HCT116 (cell line): ENCODE results near the gene FGGY. TPM values are rescaled to one million over a fixed set of nuclear protein-coding genes. Genes with fewer than 3 reads are reported as not detected.

Experiments
- ATAC-seq: fragments of 200-7000 bp; cut with Tn5 transposase; 2 replicates; pipeline ENCODE4 v1.9.1; 2020; ENCODE audit warnings: mild to moderate bottlenecking, moderate library complexity
- BruUV-seq: library from RNA; stranded (reverse); fragments of 400-500 nt; replicated peaks from 2 replicates; lab custom pipeline; 2021; lab: Mats Ljungman, UMichigan
- CTCF ChIA-PET: fragments of 300-600 bp; sonication (Branson Sonifier 250); formaldehyde crosslinking; loops from one replicate; lab custom pipeline; 2021; ENCODE audit warnings: antibody characterized with exemption; lab: Charles Lee
- POLR2A ChIA-PET: fragments of 300-600, 350-600 bp; sonication (Branson Sonifier 250); formaldehyde crosslinking; loops from one replicate; lab custom pipeline; 2021; ENCODE audit warnings: antibody characterized with exemption; lab: Charles Lee
- RAD21 ChIA-PET, 2 experiments: fragments of 300-600 bp; sonication (Branson Sonifier 250); formaldehyde crosslinking; loops; one replicate each; lab custom pipeline; 2023; ENCODE audit warnings: low total read pairs in 2 of 2; ENCODE audit not compliant: uncharacterized antibody in 2 of 2, unreplicated experiment in 2 of 2, low non-redundant PET in 1 of 2; lab: Charles Lee
- DNase-seq: peaks from one replicate; pipeline ENCODE4 v3.0.0-alpha.2; 2010; ENCODE audit warnings: low read depth, low spot score
- H2AFZ ChIP-seq: fragments of 200-600 bp; shearing (Covaris generic), sonication (generic); 2 replicates; pipeline ENCODE4 v1.6.1; 2017; ENCODE audit warnings: low read depth, mixed run types, mixed read lengths, antibody characterized with exemption, low read length; ENCODE audit not compliant: poor library complexity, severe bottlenecking
- H3K27ac ChIP-seq: 2 replicates; pipeline ENCODE4 v1.5.1; 2012; ENCODE audit warnings: low read depth, low read length
- H3K27me3 ChIP-seq: fragments of 200-600 bp; sonication (generic); 2 replicates; pipeline ENCODE4 v1.6.1; 2016; ENCODE audit warnings: mixed run types, low read length, mixed read lengths; ENCODE audit not compliant: insufficient read depth
- H3K36me3 ChIP-seq, 2 experiments: fragments of 200-500 bp in 1 of 2; fragments of 200-600 bp in 1 of 2; sonication (Bioruptor generic) in 1 of 2; sonication (generic) in 1 of 2; 2 replicates each; pipeline versions ENCODE4 v1.5.1 to v1.6.1; 2014 to 2016; ENCODE audit warnings: low read length in 2 of 2, inconsistent platforms in 1 of 2, mixed read lengths in 1 of 2, mixed run types in 1 of 2; ENCODE audit not compliant: insufficient read depth in 2 of 2, control insufficient read depth in 1 of 2
- H3K4me1 ChIP-seq, 2 experiments: fragments of 200-600 bp in 1 of 2; sonication (generic) in 1 of 2; 2 replicates each; pipeline versions ENCODE4 v1.5.1 to v1.6.1; 2012 to 2017; ENCODE audit warnings: low read length in 2 of 2, inconsistent platforms in 1 of 2, mild to moderate bottlenecking in 1 of 2, mixed read lengths in 1 of 2, mixed run types in 1 of 2, moderate library complexity in 1 of 2; ENCODE audit not compliant: insufficient read depth in 2 of 2, control insufficient read depth in 1 of 2
- H3K4me2 ChIP-seq: fragments of 200-600 bp; sonication (generic); 2 replicates; pipeline ENCODE4 v1.6.1; 2017; ENCODE audit warnings: mixed run types, low read length, mixed read lengths
- H3K4me3 ChIP-seq, 2 experiments: fragments of 200-600 bp in 1 of 2; sonication (generic) in 1 of 2; replicated peaks in 1 of 2; 2 replicates each; pipeline ENCODE4 v1.5.1; 2011 to 2016; ENCODE audit warnings: low read length in 2 of 2, control low read depth in 1 of 2, low read depth in 1 of 2, mild to moderate bottlenecking in 1 of 2, mixed read lengths in 1 of 2, mixed run types in 1 of 2
- H3K79me2 ChIP-seq: fragments of 200-600 bp; sonication (generic); 2 replicates; pipeline ENCODE4 v1.6.1; 2017; ENCODE audit warnings: mild to moderate bottlenecking, mixed run types, low read length, moderate library complexity, mixed read lengths; ENCODE audit not compliant: insufficient read depth
- H3K9ac ChIP-seq: fragments of 200-600 bp; sonication (generic); 2 replicates; pipeline ENCODE4 v1.6.1; 2016; ENCODE audit warnings: low read length, mixed read lengths
- H3K9me2 ChIP-seq: fragments of 200-600 bp; sonication (generic), shearing (Covaris generic); 2 replicates; pipeline ENCODE4 v1.6.1; 2017; ENCODE audit warnings: mixed run types, mild to moderate bottlenecking, moderate library complexity; ENCODE audit not compliant: insufficient read depth
- H3K9me3 ChIP-seq, 2 experiments: fragments of 200-500 bp in 1 of 2; fragments of 200-600 bp in 1 of 2; sonication (Bioruptor generic) in 1 of 2; sonication (generic) in 1 of 2; 2 replicates each; pipeline ENCODE4 v1.6.1; 2014 to 2017; ENCODE audit warnings: low read length in 2 of 2, mixed read lengths in 2 of 2, inconsistent platforms in 1 of 2, low read depth in 1 of 2, mild to moderate bottlenecking in 1 of 2, mixed run types in 1 of 2, moderate library complexity in 1 of 2; ENCODE audit not compliant: control insufficient read depth in 1 of 2, insufficient read depth in 1 of 2
- H4K20me1 ChIP-seq: fragments of 200-600 bp; sonication (generic), shearing (Covaris generic); 2 replicates; pipeline ENCODE4 v1.6.1; 2017; ENCODE audit warnings: mixed run types, mild to moderate bottlenecking, moderate library complexity; ENCODE audit not compliant: insufficient read depth
- CBX3 ChIP-seq: IDR thresholded peaks from 2 replicates; pipeline ENCODE4 v1.6.1; 2012; ENCODE audit warnings: low read depth
- CEBPB ChIP-seq: IDR thresholded peaks from 2 replicates; pipeline ENCODE4 v1.6.1; 2012; ENCODE audit warnings: low read depth
- CTCF ChIP-seq, 3 experiments: fragments of 200-600 bp in 1 of 3; sonication (generic) in 1 of 3; IDR thresholded peaks in 2 of 3; conservative IDR thresholded peaks in 1 of 3; 2 replicates each; pipeline ENCODE4 v1.5.1; 2012 to 2017; ENCODE audit warnings: low read depth in 2 of 3, low read length in 2 of 3, antibody characterized with exemption in 1 of 3, borderline replicate concordance in 1 of 3, control low read depth in 1 of 3, mild to moderate bottlenecking in 1 of 3, mixed read lengths in 1 of 3, mixed run types in 1 of 3, moderate library complexity in 1 of 3; ENCODE audit not compliant: insufficient read depth in 1 of 3
- EGR1 ChIP-seq: IDR thresholded peaks from 2 replicates; pipeline ENCODE4 v1.6.1; 2012; ENCODE audit warnings: low read depth
- ELF1 ChIP-seq: IDR thresholded peaks from 2 replicates; pipeline ENCODE4 v1.6.1; 2012; ENCODE audit warnings: low read depth, borderline replicate concordance
- EZH2 ChIP-seq: fragments of 200-600 bp; sonication (generic); IDR thresholded peaks from 2 replicates; pipeline ENCODE4 v1.6.1; 2017; ENCODE audit warnings: antibody characterized with exemption, mixed run types
- EZH2phosphoT487 ChIP-seq: fragments of 200-600 bp; IDR thresholded peaks from 2 replicates; pipeline ENCODE4 v1.6.1; 2018; ENCODE audit warnings: antibody characterized with exemption, borderline replicate concordance
- JUND ChIP-seq: IDR thresholded peaks from 2 replicates; pipeline ENCODE4 v1.6.1; 2012
- POLR2A ChIP-seq: IDR thresholded peaks from 2 replicates; pipeline ENCODE4 v1.7.0; 2011; ENCODE audit warnings: borderline replicate concordance; ENCODE audit not compliant: insufficient read depth, insufficient read length; ENCODE audit errors: extremely low read depth
- POLR2AphosphoS5 ChIP-seq: IDR thresholded peaks from 2 replicates; pipeline ENCODE4 v1.6.1; 2011; ENCODE audit warnings: mild to moderate bottlenecking, low read depth, low read length, moderate library complexity
- RAD21 ChIP-seq: IDR thresholded peaks from 2 replicates; pipeline ENCODE4 v1.6.1; 2012; ENCODE audit warnings: low read depth, mild to moderate bottlenecking
- SIN3A ChIP-seq: IDR thresholded peaks from 2 replicates; pipeline ENCODE4 v1.6.1; 2012; ENCODE audit warnings: low read depth
- SP1 ChIP-seq: IDR thresholded peaks from 2 replicates; pipeline ENCODE4 v1.6.1; 2012; ENCODE audit warnings: low read depth
- TCF7L2 ChIP-seq: IDR thresholded peaks from 2 replicates; pipeline ENCODE4 v1.7.0; 2011; ENCODE audit warnings: borderline replicate concordance, inconsistent platforms; ENCODE audit not compliant: insufficient read depth, insufficient read length; ENCODE audit errors: extremely low read depth
- YY1 ChIP-seq: IDR thresholded peaks from 2 replicates; pipeline ENCODE4 v1.6.1; 2011; ENCODE audit warnings: low read length, low read depth, moderate library complexity, mild to moderate bottlenecking; ENCODE audit not compliant: insufficient replicate concordance; ENCODE audit errors: extremely low read depth
- ZFX ChIP-seq: fragments of 450-650 bp; IDR thresholded peaks from 2 replicates; pipeline ENCODE4 v1.6.1; 2017
- ZNF274 ChIP-seq: fragments of 200-500 bp; sonication (Bioruptor generic); IDR thresholded peaks from 2 replicates; pipeline ENCODE4 v1.6.1; 2014; ENCODE audit warnings: mild to moderate bottlenecking, low read depth, low read length, inconsistent platforms
- intact Hi-C: fragments of 100-400 bp; cut with micrococcal nuclease; formaldehyde crosslinking; loops from 2 replicates; pipeline ENCODE4 v1.10.0; 2022
- total RNA-seq: library from RNA; stranded (reverse); gene quantifications from one replicate; pipeline ENCODE4 v1.2.1, GENCODE V29; 2021; ENCODE audit not compliant: unreplicated experiment
- TF ChIP-seq, protein P1 (sequence below): IDR thresholded peaks from 2 replicates; pipeline ENCODE4 v1.6.1; 2012
- TF ChIP-seq, protein P2 (sequence below): IDR thresholded peaks from 2 replicates; pipeline ENCODE4 v1.6.1; 2011; ENCODE audit warnings: mild to moderate bottlenecking, low read length, moderate library complexity; ENCODE audit not compliant: insufficient replicate concordance; ENCODE audit errors: extremely low read depth

The FGGY gene
- total RNA-seq, 1 experiment from 2014 or later, result 10.6 TPM

GRCh38 chr1:59316497-59317128 is 19.7 kb downstream of the FGGY start:
- no peak for ATAC-seq

GRCh38 chr1:59317343-59317742 is 20.4 kb downstream of the FGGY start:
- H3K27ac ChIP-seq, result no peak overlapping the region
- DNase-seq (no peak), ATAC-seq (no peak)
- CTCF ChIA-PET, result no interaction called here
- H3K9me2 ChIP-seq, result no peaks in the 10 kb centered on the region
- no peak overlapping the region for H2AFZ ChIP-seq
- H3K36me3 ChIP-seq, result no peaks in the 10 kb centered on the region
- POLR2A ChIA-PET, result no interaction called here
- H3K27me3 ChIP-seq, result no peaks in the 10 kb centered on the region
- H3K9ac ChIP-seq, result no peak overlapping the region
- no peak overlapping the region for H3K4me2 ChIP-seq
- intact Hi-C loops, result no loop called here
- no peaks in the 10 kb centered on the region for H3K79me2 ChIP-seq
- no peak overlapping the region for H3K4me3 ChIP-seq
- no peaks in the 10 kb centered on the region for H4K20me1 ChIP-seq
- H3K4me1 ChIP-seq, result peaks cover 0 to 3% of the 10 kb centered on the region in 2 experiments; a peak in 1 of 4 replicates
- RAD21 ChIA-PET, result no interaction called here
- BruUV-seq, result no TSS peak
- no peaks in the 10 kb centered on the region for H3K9me3 ChIP-seq
- no peak for TF ChIP-seq CBX3
- no peak for TF ChIP-seq ZFX
- TF ChIP-seq EZH2phosphoT487, result no peak
- TF ChIP-seq, protein P1, sequence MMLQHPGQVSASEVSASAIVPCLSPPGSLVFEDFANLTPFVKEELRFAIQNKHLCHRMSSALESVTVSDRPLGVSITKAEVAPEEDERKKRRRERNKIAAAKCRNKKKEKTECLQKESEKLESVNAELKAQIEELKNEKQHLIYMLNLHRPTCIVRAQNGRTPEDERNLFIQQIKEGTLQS, result no peak
- no peak for TF ChIP-seq SIN3A
- TF ChIP-seq POLR2AphosphoS5, result no peak
- no peak for TF ChIP-seq CTCF (IDR thresholded peaks at IDR 0.05 in 2 of 3, conservative IDR thresholded peaks at IDR 0.05 in 1 of 3; ENCODE audit: borderline replicate concordance in 1 of 3, insufficient read depth in 1 of 3, low read depth in 2 of 3, low read length in 2 of 3)
- no peak for TF ChIP-seq ZNF274
- TF ChIP-seq POLR2A, result no peak
- no peak for TF ChIP-seq CEBPB
- TF ChIP-seq, protein P2, sequence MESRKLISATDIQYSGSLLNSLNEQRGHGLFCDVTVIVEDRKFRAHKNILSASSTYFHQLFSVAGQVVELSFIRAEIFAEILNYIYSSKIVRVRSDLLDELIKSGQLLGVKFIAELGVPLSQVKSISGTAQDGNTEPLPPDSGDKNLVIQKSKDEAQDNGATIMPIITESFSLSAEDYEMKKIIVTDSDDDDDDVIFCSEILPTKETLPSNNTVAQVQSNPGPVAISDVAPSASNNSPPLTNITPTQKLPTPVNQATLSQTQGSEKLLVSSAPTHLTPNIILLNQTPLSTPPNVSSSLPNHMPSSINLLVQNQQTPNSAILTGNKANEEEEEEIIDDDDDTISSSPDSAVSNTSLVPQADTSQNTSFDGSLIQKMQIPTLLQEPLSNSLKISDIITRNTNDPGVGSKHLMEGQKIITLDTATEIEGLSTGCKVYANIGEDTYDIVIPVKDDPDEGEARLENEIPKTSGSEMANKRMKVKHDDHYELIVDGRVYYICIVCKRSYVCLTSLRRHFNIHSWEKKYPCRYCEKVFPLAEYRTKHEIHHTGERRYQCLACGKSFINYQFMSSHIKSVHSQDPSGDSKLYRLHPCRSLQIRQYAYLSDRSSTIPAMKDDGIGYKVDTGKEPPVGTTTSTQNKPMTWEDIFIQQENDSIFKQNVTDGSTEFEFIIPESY, result no peak
- no peak for TF ChIP-seq EGR1
- TF ChIP-seq EZH2, result no peak
- no peak for TF ChIP-seq YY1
- no peak for TF ChIP-seq SP1
- no peak for TF ChIP-seq JUND
- TF ChIP-seq ELF1, result no peak

More at GRCh38 chr1:59316497-59317128, 19.7 kb downstream of the FGGY start:
- Histone ChIP-seq H3K27ac (no peak overlapping the region), H3K79me2 (no peaks in the 10 kb centered on the region), H3K27me3 (no peaks in the 10 kb centered on the region), H3K36me3 (no peaks in the 10 kb centered on the region), H4K20me1 (no peaks in the 10 kb centered on the region), H2AFZ (no peak overlapping the region), H3K9ac (no peak overlapping the region), H3K4me2 (no peak overlapping the region), H3K9me3 (no peaks in the 10 kb centered on the region), H3K4me1 (peaks cover 0 to 3% of the 10 kb centered on the region in 2 experiments; a peak in 1 of 4 replicates), H3K4me3 (no peak overlapping the region), H3K9me2 (no peaks in the 10 kb centered on the region)
- BruUV-seq, result no TSS peak
- POLR2A ChIA-PET, result no interaction called here
- CTCF ChIA-PET, result interaction anchor here (0.6 kb wide), 1 partner anchor 373 kb away, joined by 3 read pairs; no protein-coding TSS in a partner anchor
- TF ChIP-seq RAD21 (no peak), TCF7L2 (no peak), CBX3 (no peak)
- no peak for DNase-seq
- RAD21 ChIA-PET, result no interaction called here
- intact Hi-C loops, result no loop called here
